CD4-positive, alpha-beta memory T cell (primary cell): ENCODE data around the gene NUMB. TPM values are rescaled to one million over a fixed set of nuclear protein-coding genes. Genes with fewer than 3 reads are reported as not detected.

ENCODE experiments used
- CTCF ChIA-PET: fragments of 350-600 bp; sonication (Branson Sonifier 250); formaldehyde crosslinking; loops from one replicate; lab custom pipeline; 2021; ENCODE audit warnings: inconsistent platforms; ENCODE audit not compliant: partially characterized antibody; lab: Charles Lee
- POLR2A ChIA-PET: fragments of 350-600 bp; sonication (Branson Sonifier 250); formaldehyde crosslinking; loops from one replicate; lab custom pipeline; 2021; ENCODE audit not compliant: partially characterized antibody; lab: Charles Lee
- DNase-seq, 5 donors: peaks; one replicate each; pipeline versions ENCODE4 v3.0.0 to v3.0.0-alpha.2; 2020 to 2022; ENCODE audit warnings: mixed read lengths in 1 of 5
- H3K27ac ChIP-seq: one replicate; pipeline ENCODE4 v1.7.0; 2013; ENCODE audit warnings: low read depth, low read length
- H3K27me3 ChIP-seq: 2 replicates; pipeline ENCODE4 v1.7.0; 2013; ENCODE audit warnings: mild to moderate bottlenecking, low read length, moderate library complexity; ENCODE audit not compliant: insufficient read depth
- H3K36me3 ChIP-seq: 2 replicates; pipeline ENCODE4 v1.7.0; 2013; ENCODE audit warnings: mild to moderate bottlenecking, low read length, moderate library complexity; ENCODE audit not compliant: insufficient read depth
- H3K4me1 ChIP-seq: 2 replicates; pipeline ENCODE4 v1.7.0; 2013; ENCODE audit warnings: mild to moderate bottlenecking, low read length, moderate library complexity; ENCODE audit not compliant: insufficient read depth
- H3K4me3 ChIP-seq, 2 donors: one replicate each; pipeline ENCODE4 v1.7.0; 2013; ENCODE audit warnings: low read length in 2 of 2, mild to moderate bottlenecking in 1 of 2
- H3K9me3 ChIP-seq, 2 donors: one replicate each; pipeline ENCODE4 v1.7.0; 2013; ENCODE audit warnings: low read length in 2 of 2, control low read depth in 1 of 2; ENCODE audit not compliant: control insufficient read depth in 1 of 2
- H3K27ac Mint-ChIP-seq, 7 donors: one replicate each; pipeline ENCODE4 v1.8.0; 2020 to 2021; ENCODE audit warnings: mixed read lengths in 7 of 7, mild to moderate bottlenecking in 6 of 7, inconsistent platforms in 3 of 7, moderate library complexity in 3 of 7
- H3K27me3 Mint-ChIP-seq, 2 donors: one replicate each; pipeline ENCODE4 v1.8.0; 2020 to 2021; ENCODE audit warnings: mixed read lengths in 2 of 2
- H3K36me3 Mint-ChIP-seq, 2 donors: one replicate each; pipeline ENCODE4 v1.8.0; 2020 to 2021; ENCODE audit warnings: mixed read lengths in 2 of 2, inconsistent platforms in 1 of 2, mild to moderate bottlenecking in 1 of 2
- H3K4me1 Mint-ChIP-seq, 4 donors: one replicate each; pipeline ENCODE4 v1.8.0; 2020 to 2021; ENCODE audit warnings: mixed read lengths in 4 of 4, mild to moderate bottlenecking in 1 of 4
- H3K4me3 Mint-ChIP-seq, 8 donors: one replicate each; pipeline ENCODE4 v1.8.0; 2020 to 2021; ENCODE audit warnings: mixed read lengths in 8 of 8, mild to moderate bottlenecking in 7 of 8, moderate library complexity in 6 of 8, inconsistent platforms in 3 of 8
- H3K9me3 Mint-ChIP-seq, 8 donors: one replicate each; pipeline ENCODE4 v1.8.0; 2020 to 2021; ENCODE audit warnings: mixed read lengths in 8 of 8, mild to moderate bottlenecking in 5 of 8, inconsistent platforms in 3 of 8, moderate library complexity in 1 of 8
- intact Hi-C: fragments of 100-400 bp; cut with micrococcal nuclease; formaldehyde crosslinking; loops from one replicate; pipeline ENCODE4 v1.15.1; 2023
- polyA plus RNA-seq, 2 donors: library from polyadenylated mRNA; unstranded; fragments of 300-500 nt; fragmentation: Illumina TruSeq; gene quantifications; one replicate each; pipeline ENCODE4 v1.2.3, GENCODE V29; 2021
- total RNA-seq, 2 experiments: library from RNA; stranded (reverse); gene quantifications; one replicate each; pipeline ENCODE4 v1.2.3, GENCODE V29; 2021

NUMB gene
- total and polyA plus RNA-seq, 4 experiments from 2014 or later: 31.1 to 47.3 (median 45.7) TPM

- Histone ChIP-seq H3K4me1 (peaks cover 15% of the 10 kb centered on the region), H3K27me3 (peaks cover 13% of the 10 kb centered on the region), H3K4me3 (no peak overlapping the region), H3K9me3 (no peaks in the 10 kb centered on the region), H3K36me3 (no peaks in the 10 kb centered on the region), H3K27ac (no peak overlapping the region)
- peaks cover 8 to 25% (median 15%) of the 10 kb centered on the region in 4 donors for H3K4me1 Mint-ChIP-seq
- peaks cover 0 to 2% (median 0%) of the 10 kb centered on the region in 8 donors for H3K9me3 Mint-ChIP-seq
- H3K36me3 Mint-ChIP-seq: no peaks in the 10 kb centered on the region
- H3K4me3 Mint-ChIP-seq: peak overlapping the region in 1 of 8 donors; percentile 2
- CTCF ChIA-PET: no interaction called here
- no peak for DNase-seq
- intact Hi-C loops: no loop called here
- H3K27me3 Mint-ChIP-seq: peaks cover 36 to 38% of the 10 kb centered on the region in 2 donors
- POLR2A ChIA-PET: no interaction called here
- H3K27ac Mint-ChIP-seq: no peak overlapping the region
Measured at GRCh38 chr14:73234586-73235394, 223.6 kb downstream of the NUMB start.

GRCh38 chr14:73234029-73234428 is 224.3 kb downstream of the NUMB start:
- H3K36me3 ChIP-seq: no peaks in the 10 kb centered on the region
- H3K9me3 ChIP-seq: no peaks in the 10 kb centered on the region
- no peak overlapping the region for H3K4me3 ChIP-seq
- Mint-ChIP-seq H3K36me3 (peaks cover 0 to 5% of the 10 kb centered on the region in 2 donors), H3K9me3 (peaks cover 0 to 2% (median 0%) of the 10 kb centered on the region in 8 donors), H3K4me1 (peaks cover 8 to 25% (median 15%) of the 10 kb centered on the region in 4 donors), H3K27me3 (peaks cover 32 to 38% of the 10 kb centered on the region in 2 donors), H3K4me3 (no peak overlapping the region), H3K27ac (no peak overlapping the region)
- H3K27me3 ChIP-seq: peaks cover 10% of the 10 kb centered on the region
- POLR2A ChIA-PET: no interaction called here
- H3K4me1 ChIP-seq: peaks cover 15% of the 10 kb centered on the region
- CTCF ChIA-PET: no interaction called here
- DNase-seq: no peak
- intact Hi-C loops: no loop called here
- no peak overlapping the region for H3K27ac ChIP-seq

- no peak for DNase-seq
- Mint-ChIP-seq H3K36me3 (peaks cover 2 to 6% of the 10 kb centered on the region in 2 donors), H3K27me3 (peaks cover 29 to 33% of the 10 kb centered on the region in 2 donors), H3K4me1 (peaks cover 7 to 21% (median 11%) of the 10 kb centered on the region in 4 donors), H3K4me3 (no peak overlapping the region), H3K9me3 (peaks cover 0 to 1% (median 0%) of the 10 kb centered on the region in 8 donors), H3K27ac (no peak overlapping the region)
- ChIA-PET CTCF (interaction anchor here (2.0 kb wide), 1 partner anchor 10 kb away, joined by 4 read pairs; no protein-coding TSS in a partner anchor), POLR2A (no interaction called here)
- Histone ChIP-seq H3K9me3 (no peaks in the 10 kb centered on the region), H3K36me3 (no peaks in the 10 kb centered on the region), H3K27me3 (peaks cover 7% of the 10 kb centered on the region), H3K4me1 (peaks cover 13% of the 10 kb centered on the region), H3K4me3 (no peak overlapping the region), H3K27ac (no peak overlapping the region)
- intact Hi-C loops: no loop called here
Measured at GRCh38 chr14:73233564-73233963, 224.8 kb downstream of the NUMB start.

GRCh38 chr14:73232984-73233383 is 225.4 kb downstream of the NUMB start:
- H3K4me3 ChIP-seq: no peak overlapping the region
- Mint-ChIP-seq H3K9me3 (peaks cover 0 to 2% (median 0%) of the 10 kb centered on the region in 8 donors), H3K27ac (no peak overlapping the region), H3K27me3 (peaks cover 25 to 29% of the 10 kb centered on the region in 2 donors), H3K36me3 (peaks cover 7 to 9% of the 10 kb centered on the region in 2 donors), H3K4me3 (no peak overlapping the region), H3K4me1 (peaks cover 4 to 17% (median 7%) of the 10 kb centered on the region in 4 donors)
- CTCF ChIA-PET: interaction anchor here (2.0 kb wide), 1 partner anchor 10 kb away, joined by 4 read pairs; no protein-coding TSS in a partner anchor
- H3K9me3 ChIP-seq: no peaks in the 10 kb centered on the region
- DNase-seq: no peak
- POLR2A ChIA-PET: no interaction called here
- no peak overlapping the region for H3K27ac ChIP-seq
- H3K36me3 ChIP-seq: no peaks in the 10 kb centered on the region
- intact Hi-C loops: no loop called here
- peaks cover 3% of the 10 kb centered on the region for H3K27me3 ChIP-seq
- H3K4me1 ChIP-seq: peaks cover 7% of the 10 kb centered on the region

GRCh38 chr14:73231981-73232851 is 226.1 kb downstream of the NUMB start:
- Mint-ChIP-seq H3K27me3 (peaks cover 25 to 29% of the 10 kb centered on the region in 2 donors), H3K4me1 (peaks cover 4 to 16% (median 7%) of the 10 kb centered on the region in 4 donors), H3K9me3 (peaks cover 0 to 2% (median 0%) of the 10 kb centered on the region in 8 donors), H3K27ac (no peak overlapping the region), H3K36me3 (peaks cover 7 to 14% of the 10 kb centered on the region in 2 donors), H3K4me3 (no peak overlapping the region)
- no peak for DNase-seq
- intact Hi-C loops: no loop called here
- Histone ChIP-seq H3K9me3 (no peaks in the 10 kb centered on the region), H3K36me3 (no peaks in the 10 kb centered on the region), H3K4me1 (peaks cover 6% of the 10 kb centered on the region), H3K27me3 (peaks cover 3% of the 10 kb centered on the region), H3K4me3 (no peak overlapping the region), H3K27ac (no peak overlapping the region)
- ChIA-PET CTCF (interaction anchor here (1.6 to 2.0 kb wide), 2 partner anchors 11 to 240 kb away, joined by 4 to 6 read pairs; no protein-coding TSS in a partner anchor), POLR2A (no interaction called here)

- Histone ChIP-seq H3K4me1 (no peaks in the 10 kb centered on the region), H3K4me3 (no peak overlapping the region), H3K9me3 (no peaks in the 10 kb centered on the region), H3K27ac (no peak overlapping the region), H3K36me3 (no peaks in the 10 kb centered on the region), H3K27me3 (peaks cover 3% of the 10 kb centered on the region)
- POLR2A ChIA-PET: no interaction called here
- no peak for DNase-seq
- Mint-ChIP-seq H3K9me3 (peaks cover 0 to 2% (median 0%) of the 10 kb centered on the region in 8 donors), H3K36me3 (peaks cover 16 to 28% of the 10 kb centered on the region in 2 donors), H3K4me3 (no peak overlapping the region), H3K27me3 (peaks cover 9 to 13% of the 10 kb centered on the region in 2 donors), H3K27ac (no peak overlapping the region), H3K4me1 (peaks cover 0 to 4% (median 0%) of the 10 kb centered on the region in 4 donors)
- CTCF ChIA-PET: no interaction called here
- intact Hi-C loops: no loop called here
Measured at GRCh38 chr14:73230051-73230450, 228.3 kb downstream of the NUMB start.
